H9 (cell line): Measurements from ENCODE around the gene KLHL1. TPM values are rescaled to one million over a fixed set of nuclear protein-coding genes. Genes with fewer than 3 reads are reported as not detected.

Experiments
- DNase-seq: peaks from one replicate; pipeline ENCODE4 v3.0.0-alpha.2; 2017
- H2AFZ ChIP-seq: one replicate; pipeline ENCODE4 v1.6.1; 2013; ENCODE audit warnings: mild to moderate bottlenecking, low read length, control low read depth, moderate library complexity
- H2AK5ac ChIP-seq: 2 replicates; pipeline ENCODE4 v1.6.1; 2013; ENCODE audit warnings: low read length, control low read depth, mixed read lengths; ENCODE audit not compliant: insufficient read length
- H2BK120ac ChIP-seq: one replicate; pipeline ENCODE4 v1.6.1; 2013; ENCODE audit warnings: low read depth, mild to moderate bottlenecking, low read length, control low read depth, inconsistent platforms; ENCODE audit not compliant: poor library complexity, severe bottlenecking
- H2BK12ac ChIP-seq: 2 replicates; pipeline ENCODE4 v1.6.1; 2013; ENCODE audit warnings: low read length, control low read depth, mixed read lengths, low read depth; ENCODE audit not compliant: insufficient read length
- H2BK15ac ChIP-seq: 2 replicates; pipeline ENCODE4 v1.6.1; 2013; ENCODE audit warnings: low read depth, low read length, control low read depth
- H2BK20ac ChIP-seq: one replicate; pipeline ENCODE4 v1.6.1; 2013; ENCODE audit warnings: low read depth, mild to moderate bottlenecking, low read length, control low read depth, inconsistent platforms; ENCODE audit not compliant: poor library complexity, severe bottlenecking
- H2BK5ac ChIP-seq: 2 replicates; pipeline ENCODE4 v1.6.1; 2013; ENCODE audit warnings: low read length, control low read depth, mixed read lengths; ENCODE audit not compliant: insufficient read length
- H3K14ac ChIP-seq: 2 replicates; pipeline ENCODE4 v1.6.1; 2013; ENCODE audit warnings: low read length, control low read depth; ENCODE audit not compliant: insufficient read depth
- H3K18ac ChIP-seq: 2 replicates; pipeline ENCODE4 v1.6.1; 2013; ENCODE audit warnings: low read depth, mild to moderate bottlenecking, mixed read lengths, low read length, control low read depth; ENCODE audit not compliant: insufficient read length
- H3K23ac ChIP-seq: 2 replicates; pipeline ENCODE4 v1.6.1; 2013; ENCODE audit warnings: low read length, control low read depth, mixed read lengths, low read depth; ENCODE audit not compliant: insufficient read length
- H3K23me2 ChIP-seq: 2 replicates; pipeline ENCODE4 v1.6.1; 2013; ENCODE audit warnings: low read depth, mild to moderate bottlenecking, mixed read lengths, low read length, control low read depth; ENCODE audit not compliant: insufficient read length, poor library complexity, severe bottlenecking
- H3K27ac ChIP-seq: 2 replicates; pipeline ENCODE4 v1.5.1; 2013; ENCODE audit warnings: low read length, control low read depth, mixed read lengths, low read depth; ENCODE audit not compliant: insufficient read length
- H3K27me3 ChIP-seq: 2 replicates; pipeline ENCODE4 v1.6.1; 2013; ENCODE audit warnings: low read length, control low read depth, inconsistent platforms; ENCODE audit not compliant: insufficient read depth
- H3K4ac ChIP-seq: 2 replicates; pipeline ENCODE4 v1.6.1; 2013; ENCODE audit warnings: low read depth, mild to moderate bottlenecking, control low read depth, inconsistent platforms, low read length, moderate library complexity
- H3K4me1 ChIP-seq: 2 replicates; pipeline ENCODE4 v1.6.1; 2013; ENCODE audit warnings: low read length, control low read depth, inconsistent platforms; ENCODE audit not compliant: insufficient read depth
- H3K4me2 ChIP-seq: 2 replicates; pipeline ENCODE4 v1.6.1; 2013; ENCODE audit warnings: low read length, control low read depth, mixed read lengths; ENCODE audit not compliant: insufficient read length, insufficient read depth
- H3K56ac ChIP-seq: 2 replicates; pipeline ENCODE4 v1.6.1; 2013; ENCODE audit warnings: low read depth, mild to moderate bottlenecking, mixed read lengths, low read length, control low read depth; ENCODE audit not compliant: insufficient read length
- H3K79me1 ChIP-seq: 2 replicates; pipeline ENCODE4 v1.6.1; 2013; ENCODE audit warnings: low read depth, mild to moderate bottlenecking, moderate library complexity, low read length, control low read depth, inconsistent platforms; ENCODE audit not compliant: insufficient read depth, poor library complexity, severe bottlenecking
- H3K79me2 ChIP-seq: 2 replicates; pipeline ENCODE4 v1.6.1; 2013; ENCODE audit warnings: low read length, control low read depth, inconsistent platforms; ENCODE audit not compliant: insufficient read depth
- H3K9ac ChIP-seq: 2 replicates; pipeline ENCODE4 v1.6.1; 2013; ENCODE audit warnings: low read length, control low read depth, mixed read lengths; ENCODE audit not compliant: insufficient read length; ENCODE audit errors: extremely low read depth
- H3K9me3 ChIP-seq: one replicate; pipeline ENCODE4 v1.6.1; 2013; ENCODE audit warnings: low read depth, low read length, inconsistent platforms; ENCODE audit not compliant: control insufficient read depth
- H3T11ph ChIP-seq: one replicate; pipeline ENCODE4 v1.6.1; 2013; ENCODE audit warnings: mild to moderate bottlenecking, low read length, control low read depth, inconsistent platforms
- H4K20me1 ChIP-seq: one replicate; pipeline ENCODE4 v1.6.1; 2013; ENCODE audit not compliant: control insufficient read depth, insufficient read length, insufficient read depth
- H4K5ac ChIP-seq: 2 replicates; pipeline ENCODE4 v1.6.1; 2013; ENCODE audit warnings: low read depth, mild to moderate bottlenecking, mixed read lengths, low read length, control low read depth; ENCODE audit not compliant: insufficient read length
- H4K8ac ChIP-seq: replicated peaks from 2 replicates; pipeline ENCODE4 v1.6.1; 2013; ENCODE audit warnings: low read length, control low read depth, mixed read lengths, low read depth; ENCODE audit not compliant: insufficient read length
- H4K91ac ChIP-seq: 2 replicates; pipeline ENCODE4 v1.6.1; 2013; ENCODE audit warnings: low read depth, mild to moderate bottlenecking, moderate library complexity, mixed read lengths, low read length, control low read depth; ENCODE audit not compliant: insufficient read length
- H3K27ac Mint-ChIP-seq, 3 experiments: 2 replicates in 2 of 3; 3 replicates in 1 of 3; pipeline ENCODE4 v1.8.0; 2020 to 2021; ENCODE audit warnings: mixed read lengths in 3 of 3, mild to moderate bottlenecking in 1 of 3, moderate library complexity in 1 of 3
- H3K27me3 Mint-ChIP-seq: 2 replicates; pipeline ENCODE4 v1.8.0; 2021; ENCODE audit warnings: low read depth, mild to moderate bottlenecking, moderate library complexity, mixed read lengths
- H3K36me3 Mint-ChIP-seq, 3 experiments: 2 replicates in 2 of 3; 3 replicates in 1 of 3; pipeline ENCODE4 v1.8.0; 2020 to 2021; ENCODE audit warnings: low read depth in 3 of 3, mixed read lengths in 3 of 3; ENCODE audit not compliant: insufficient read depth in 1 of 3
- H3K4me1 Mint-ChIP-seq, 2 experiments: 2 replicates each; pipeline ENCODE4 v1.8.0; 2020; ENCODE audit warnings: mixed read lengths in 2 of 2
- H3K4me3 Mint-ChIP-seq, 2 experiments: 2 replicates in 1 of 2; 3 replicates in 1 of 2; pipeline ENCODE4 v1.8.0; 2020 to 2021; ENCODE audit warnings: mild to moderate bottlenecking in 2 of 2, mixed read lengths in 2 of 2, moderate library complexity in 1 of 2
- H3K9me3 Mint-ChIP-seq, 2 experiments: 2 replicates in 1 of 2; 3 replicates in 1 of 2; pipeline ENCODE4 v1.8.0; 2020; ENCODE audit warnings: mild to moderate bottlenecking in 2 of 2, mixed read lengths in 2 of 2, moderate library complexity in 1 of 2
- CTCF ChIP-seq: fragments of 200-600 bp; sonication (generic); conservative IDR thresholded peaks from 3 replicates; pipeline ENCODE4 v1.8.0; 2021; ENCODE audit warnings: antibody characterized with exemption, mild to moderate bottlenecking
- WGBS: extraction: QIAGEN DNeasy Blood & Tissue Kit; methylation state at CpG from one replicate; pipeline ENCODE4 v1.1.7; 2013; ENCODE audit warnings: missing lambda C conversion rate, low lambda C conversion rate, mixed read lengths; ENCODE audit not compliant: insufficient read length; ENCODE audit errors: extremely low coverage; 5-methylcytosine and 5-hydroxymethylcytosine counted together
- total RNA-seq: library from RNA; stranded (reverse); gene quantifications from 2 replicates; pipeline ENCODE4 v1.2.1, GENCODE V29; 2021

KLHL1 gene
- total RNA-seq, 1 experiment from 2014 or later = not detected

GRCh38 chr13:69657676-69658075 lies 450.6 kb downstream of the KLHL1 start:
- no peak overlapping the region for H4K5ac ChIP-seq
- no peak overlapping the region for H4K8ac ChIP-seq
- H4K91ac ChIP-seq = no peak overlapping the region
- H3K4me3 Mint-ChIP-seq = no peak overlapping the region
- no peak overlapping the region for H2BK5ac ChIP-seq
- H3K9me3 Mint-ChIP-seq = peaks cover 33 to 40% of the 10 kb centered on the region in 2 experiments
- no peak overlapping the region for H3K23ac ChIP-seq
- H2BK20ac ChIP-seq = no peak overlapping the region
- no peak overlapping the region for H2AK5ac ChIP-seq
- H3K79me2 ChIP-seq = no peaks in the 10 kb centered on the region
- H2BK120ac ChIP-seq = no peak overlapping the region
- H3K9ac ChIP-seq = no peak overlapping the region
- no peak overlapping the region for H2BK12ac ChIP-seq
- no peaks in the 10 kb centered on the region for H3K27me3 Mint-ChIP-seq
- H3K9me3 ChIP-seq = peaks cover 5% of the 10 kb centered on the region
- H2AFZ ChIP-seq = no peak overlapping the region
- no peak overlapping the region for H3K18ac ChIP-seq
- H3K56ac ChIP-seq = no peak overlapping the region
- no peaks in the 10 kb centered on the region for H3K4me1 ChIP-seq
- no peaks in the 10 kb centered on the region for H3K27me3 ChIP-seq
- H3K4ac ChIP-seq = no peak overlapping the region
- H3K4me1 Mint-ChIP-seq = peaks cover 3 to 4% of the 10 kb centered on the region in 2 experiments; a peak in 3 of 4 replicates
- H3K4me2 ChIP-seq = no peak overlapping the region
- H3K14ac ChIP-seq = no peak overlapping the region
- H3K79me1 ChIP-seq = no peaks in the 10 kb centered on the region
- no peak overlapping the region for H3K27ac Mint-ChIP-seq
- no peak for DNase-seq
- H2BK15ac ChIP-seq = no peak overlapping the region
- TF ChIP-seq CTCF = no peak
- no CpG with 5 or more reads among the region's 2 CpGs for WGBS
- no peak overlapping the region for H3K27ac ChIP-seq
- H3T11ph ChIP-seq = no peak overlapping the region
- no peaks in the 10 kb centered on the region for H4K20me1 ChIP-seq
- H3K36me3 Mint-ChIP-seq = peaks cover 10 to 34% (median 27%) of the 10 kb centered on the region in 3 experiments
- H3K23me2 ChIP-seq = no peaks in the 10 kb centered on the region
